Activated T-helper 2 cell treated with anti-CD3 and anti-CD28 coated beads, Interferon-gamma antibody, Interleukin-2, Interleukin-4, amounts not matched to agents 10 μg/mL and 5 μg/mL and 100 μg/mL, durations not matched to agents 14 hours and 24 hours and 36 hours (primary cell): Measurements from ENCODE around the gene LTBP1. TPM values are rescaled to one million over a fixed set of nuclear protein-coding genes. Genes with fewer than 3 reads are reported as not detected.

Experiments
- DNase-seq: peaks from one replicate; pipeline ENCODE4 v3.0.0; 2021; ENCODE audit warnings: low spot score
- H3K27ac Mint-ChIP-seq: one replicate; pipeline ENCODE4 v1.8.0; 2021; ENCODE audit warnings: mixed read lengths
- H3K27me3 Mint-ChIP-seq: one replicate; pipeline ENCODE4 v1.8.0; 2021; ENCODE audit warnings: low read depth, mixed read lengths
- H3K36me3 Mint-ChIP-seq: one replicate; pipeline ENCODE4 v1.8.0; 2021; ENCODE audit warnings: low read depth, mixed read lengths
- H3K4me1 Mint-ChIP-seq: one replicate; pipeline ENCODE4 v1.8.0; 2021; ENCODE audit warnings: low read depth, mixed read lengths
- H3K4me3 Mint-ChIP-seq: one replicate; pipeline ENCODE4 v1.8.0; 2021; ENCODE audit warnings: low read depth, mild to moderate bottlenecking, moderate library complexity, mixed read lengths
- H3K9me3 Mint-ChIP-seq: one replicate; pipeline ENCODE4 v1.8.0; 2021; ENCODE audit warnings: mixed read lengths
- intact Hi-C: fragments of 100-400 bp; cut with micrococcal nuclease; formaldehyde crosslinking; loops from one replicate; pipeline ENCODE4 v1.15.1; 2023
- total RNA-seq: library from RNA; stranded (reverse); gene quantifications from 2 replicates; pipeline ENCODE4 v1.2.3, GENCODE V29; 2022

The LTBP1 gene
- total RNA-seq, 1 donor from 2014 or later, result 0.82 TPM

GRCh38 chr2:33013684-33014110, 66.9 kb downstream of the LTBP1 start:
- H3K27ac Mint-ChIP-seq, result no peak overlapping the region
- intact Hi-C loops, result no loop called here

GRCh38 chr2:33014268-33014667, 67.5 kb downstream of the LTBP1 start:
- Mint-ChIP-seq H3K36me3 (no peaks in the 10 kb centered on the region), H3K27me3 (peaks cover 4% of the 10 kb centered on the region), H3K4me1 (no peaks in the 10 kb centered on the region), H3K27ac (no peak overlapping the region), H3K4me3 (no peak overlapping the region), H3K9me3 (no peaks in the 10 kb centered on the region)
- DNase-seq, result no peak
- intact Hi-C loops, result no loop called here

More at GRCh38 chr2:33013684-33014110, 66.9 kb downstream of the LTBP1 start:
- Mint-ChIP-seq H3K36me3 (no peaks in the 10 kb centered on the region), H3K27me3 (peaks cover 4% of the 10 kb centered on the region), H3K4me1 (no peaks in the 10 kb centered on the region), H3K9me3 (no peaks in the 10 kb centered on the region), H3K4me3 (no peak overlapping the region)
- no peak for DNase-seq

GRCh38 chr2:33015421-33016142, 68.8 kb downstream of the LTBP1 start:
- no peaks in the 10 kb centered on the region for H3K36me3 Mint-ChIP-seq

GRCh38 chr2:33018271-33018670, 71.5 kb downstream of the LTBP1 start:
- H3K36me3 Mint-ChIP-seq, result no peaks in the 10 kb centered on the region
- H3K27ac Mint-ChIP-seq, result no peak overlapping the region
- H3K9me3 Mint-ChIP-seq, result no peaks in the 10 kb centered on the region
- peaks cover 3% of the 10 kb centered on the region for H3K4me1 Mint-ChIP-seq
- no peak for DNase-seq
- H3K4me3 Mint-ChIP-seq, result no peak overlapping the region
- intact Hi-C loops, result no loop called here
- H3K27me3 Mint-ChIP-seq, result peaks cover 19% of the 10 kb centered on the region

More at GRCh38 chr2:33015421-33016142, 68.8 kb downstream of the LTBP1 start:
- H3K27ac Mint-ChIP-seq, result no peak overlapping the region
- no peak for DNase-seq
- no peaks in the 10 kb centered on the region for H3K4me1 Mint-ChIP-seq
- H3K9me3 Mint-ChIP-seq, result no peaks in the 10 kb centered on the region
- no peak overlapping the region for H3K4me3 Mint-ChIP-seq
- peaks cover 4% of the 10 kb centered on the region for H3K27me3 Mint-ChIP-seq
- intact Hi-C loops, result no loop called here

GRCh38 chr2:33019796-33020195, 73.0 kb downstream of the LTBP1 start:
- no peak for DNase-seq
- intact Hi-C loops, result loop anchor here (10.0 kb wide), 1 partner anchor 465 kb away; no protein-coding TSS in a partner anchor
- Mint-ChIP-seq H3K9me3 (no peaks in the 10 kb centered on the region), H3K27ac (no peak overlapping the region), H3K36me3 (no peaks in the 10 kb centered on the region), H3K4me3 (no peak overlapping the region), H3K27me3 (peaks cover 30% of the 10 kb centered on the region), H3K4me1 (peaks cover 6% of the 10 kb centered on the region)

GRCh38 chr2:33020883-33021282, 74.1 kb downstream of the LTBP1 start:
- no peaks in the 10 kb centered on the region for H3K36me3 Mint-ChIP-seq
- no peak for DNase-seq
- H3K27ac Mint-ChIP-seq, result no peak overlapping the region
- H3K27me3 Mint-ChIP-seq, result peaks cover 30% of the 10 kb centered on the region
- intact Hi-C loops, result loop anchor here (10.0 kb wide), 1 partner anchor 466 kb away; no protein-coding TSS in a partner anchor
- H3K9me3 Mint-ChIP-seq, result no peaks in the 10 kb centered on the region
- H3K4me1 Mint-ChIP-seq, result peaks cover 6% of the 10 kb centered on the region
- no peak overlapping the region for H3K4me3 Mint-ChIP-seq

GRCh38 chr2:33021542-33022227, 74.9 kb downstream of the LTBP1 start:
- Mint-ChIP-seq H3K4me1 (peaks cover 6% of the 10 kb centered on the region), H3K27me3 (peaks cover 30% of the 10 kb centered on the region), H3K4me3 (no peak overlapping the region), H3K36me3 (no peaks in the 10 kb centered on the region), H3K9me3 (no peaks in the 10 kb centered on the region), H3K27ac (no peak overlapping the region)
- intact Hi-C loops, result loop anchor here (10.0 kb wide), 1 partner anchor 467 kb away; no protein-coding TSS in a partner anchor
- DNase-seq, result no peak

GRCh38 chr2:33022395-33022985, 75.7 kb downstream of the LTBP1 start:
- Mint-ChIP-seq H3K4me1 (peaks cover 6% of the 10 kb centered on the region), H3K9me3 (no peaks in the 10 kb centered on the region), H3K27me3 (peaks cover 30% of the 10 kb centered on the region), H3K36me3 (no peaks in the 10 kb centered on the region), H3K4me3 (no peak overlapping the region), H3K27ac (no peak overlapping the region)
- no peak for DNase-seq
- intact Hi-C loops, result loop anchor here (10.0 kb wide), 1 partner anchor 468 kb away; no protein-coding TSS in a partner anchor

GRCh38 chr2:33022989-33023727, 76.4 kb downstream of the LTBP1 start:
- peaks cover 30% of the 10 kb centered on the region for H3K27me3 Mint-ChIP-seq
- peaks cover 6% of the 10 kb centered on the region for H3K4me1 Mint-ChIP-seq
- H3K9me3 Mint-ChIP-seq, result no peaks in the 10 kb centered on the region
- intact Hi-C loops, result loop anchor here (10.0 kb wide), 1 partner anchor 468 kb away; no protein-coding TSS in a partner anchor
- no peak for DNase-seq
- no peak overlapping the region for H3K4me3 Mint-ChIP-seq
- no peak overlapping the region for H3K27ac Mint-ChIP-seq
- no peaks in the 10 kb centered on the region for H3K36me3 Mint-ChIP-seq

GRCh38 chr2:33023728-33024500, 77.2 kb downstream of the LTBP1 start:
- no peak overlapping the region for H3K4me3 Mint-ChIP-seq
- intact Hi-C loops, result loop anchor here (10.0 kb wide), 1 partner anchor 469 kb away; no protein-coding TSS in a partner anchor
- H3K4me1 Mint-ChIP-seq, result peaks cover 6% of the 10 kb centered on the region
- no peak overlapping the region for H3K27ac Mint-ChIP-seq
- no peak for DNase-seq
- peaks cover 30% of the 10 kb centered on the region for H3K27me3 Mint-ChIP-seq
- no peaks in the 10 kb centered on the region for H3K9me3 Mint-ChIP-seq
- H3K36me3 Mint-ChIP-seq, result no peaks in the 10 kb centered on the region

GRCh38 chr2:33024758-33025157, 78.0 kb downstream of the LTBP1 start:
- H3K4me1 Mint-ChIP-seq, result peaks cover 6% of the 10 kb centered on the region
- intact Hi-C loops, result loop anchor here (10.0 kb wide), 1 partner anchor 470 kb away; no protein-coding TSS in a partner anchor
- H3K4me3 Mint-ChIP-seq, result no peak overlapping the region
- peaks cover 30% of the 10 kb centered on the region for H3K27me3 Mint-ChIP-seq
- H3K27ac Mint-ChIP-seq, result no peak overlapping the region
- DNase-seq, result no peak
- no peaks in the 10 kb centered on the region for H3K36me3 Mint-ChIP-seq
- H3K9me3 Mint-ChIP-seq, result no peaks in the 10 kb centered on the region
